ENCODE measurements around the gene ADGRE1. TPM values are rescaled to one million over a fixed set of nuclear protein-coding genes. Genes with fewer than 3 reads are reported as not detected.

The ADGRE1 gene
- polyA plus RNA-seq, 4 donors, result 0.12 to 1.9 (median 0.38) TPM

- H3K36me3 ChIP-seq (ENCODE audit: control insufficient read depth in 3 of 3, insufficient read depth in 2 of 3, low read depth in 1 of 3, low read length in 3 of 3), result no peaks in the 10 kb centered on the region
- no peaks in the 10 kb centered on the region for H3K4me1 ChIP-seq (ENCODE audit: control insufficient read depth in 3 of 3, insufficient read depth in 2 of 3, low read depth in 1 of 3, low read length in 2 of 3)
- H3K9me3 ChIP-seq (ENCODE audit: control insufficient read depth in 2 of 2, insufficient read depth in 1 of 2, low read depth in 1 of 2, low read length in 1 of 2), result no peaks in the 10 kb centered on the region
- no peak for DNase-seq
- FAIRE-seq, result no peak
- H3K27me3 ChIP-seq (ENCODE audit: control insufficient read depth in 3 of 3, insufficient read depth in 3 of 3, low read length in 3 of 3), result no peaks in the 10 kb centered on the region
- WGBS, 3 donors, result 91 to 93% (median 92%) methylated on average over 2 of the region's 2 CpGs
- no peak overlapping the region for H3K4me3 ChIP-seq (ENCODE audit: low read depth in 1 of 3, low read length in 3 of 3)
- no peak overlapping the region for H3K27ac ChIP-seq (ENCODE audit: low read depth in 1 of 3, low read length in 2 of 3)
Observed at GRCh38 chr19:6948884-6949283, 61.5 kb downstream of the ADGRE1 start.

- DNase-seq (no peak), FAIRE-seq (no peak)
- Histone ChIP-seq H3K4me1 (ENCODE audit: control insufficient read depth in 3 of 3, insufficient read depth in 2 of 3, low read depth in 1 of 3, low read length in 2 of 3) (no peaks in the 10 kb centered on the region), H3K9me3 (ENCODE audit: control insufficient read depth in 2 of 2, insufficient read depth in 1 of 2, low read depth in 1 of 2, low read length in 1 of 2) (no peaks in the 10 kb centered on the region), H3K27me3 (ENCODE audit: control insufficient read depth in 3 of 3, insufficient read depth in 3 of 3, low read length in 3 of 3) (no peaks in the 10 kb centered on the region), H3K4me3 (ENCODE audit: low read depth in 1 of 3, low read length in 3 of 3) (no peak overlapping the region), H3K36me3 (ENCODE audit: control insufficient read depth in 3 of 3, insufficient read depth in 2 of 3, low read depth in 1 of 3, low read length in 3 of 3) (no peaks in the 10 kb centered on the region), H3K27ac (ENCODE audit: low read depth in 1 of 3, low read length in 2 of 3) (no peak overlapping the region)
- 80 to 86% (median 82%) methylated on average over 9 of the region's 9 CpGs for WGBS, 3 donors
Observed at GRCh38 chr19:6952956-6953355, 65.6 kb downstream of the ADGRE1 start.

GRCh38 chr19:6955082-6955481, 67.7 kb downstream of the ADGRE1 start:
- Histone ChIP-seq H3K27ac (ENCODE audit: low read depth in 1 of 3, low read length in 2 of 3) (no peak overlapping the region), H3K36me3 (ENCODE audit: control insufficient read depth in 3 of 3, insufficient read depth in 2 of 3, low read depth in 1 of 3, low read length in 3 of 3) (no peaks in the 10 kb centered on the region), H3K4me1 (ENCODE audit: control insufficient read depth in 3 of 3, insufficient read depth in 2 of 3, low read depth in 1 of 3, low read length in 2 of 3) (no peaks in the 10 kb centered on the region), H3K9me3 (ENCODE audit: control insufficient read depth in 2 of 2, insufficient read depth in 1 of 2, low read depth in 1 of 2, low read length in 1 of 2) (no peaks in the 10 kb centered on the region), H3K4me3 (ENCODE audit: low read depth in 1 of 3, low read length in 3 of 3) (no peak overlapping the region), H3K27me3 (ENCODE audit: control insufficient read depth in 3 of 3, insufficient read depth in 3 of 3, low read length in 3 of 3) (no peaks in the 10 kb centered on the region)
- WGBS, 3 donors, result 92 to 94% (median 92%) methylated on average over 3 of the region's 3 CpGs
- FAIRE-seq (no peak), DNase-seq (no peak)

- 72 to 84% (median 79%) methylated on average over 1 of the region's 1 CpG for WGBS, 3 donors
Observed at GRCh38 chr19:6956573-6956972, 69.2 kb downstream of the ADGRE1 start.

GRCh38 chr19:6958791-6959190, 71.4 kb downstream of the ADGRE1 start:
- H3K36me3 ChIP-seq (ENCODE audit: control insufficient read depth in 3 of 3, insufficient read depth in 2 of 3, low read depth in 1 of 3, low read length in 3 of 3), result no peaks in the 10 kb centered on the region
- no peaks in the 10 kb centered on the region for H3K4me1 ChIP-seq (ENCODE audit: control insufficient read depth in 3 of 3, insufficient read depth in 2 of 3, low read depth in 1 of 3, low read length in 2 of 3)
- WGBS, 3 donors, result 55 to 79% (median 76%) methylated on average over 3 of the region's 3 CpGs
- no peak for DNase-seq
- H3K4me3 ChIP-seq (ENCODE audit: low read depth in 1 of 3, low read length in 3 of 3), result no peak overlapping the region
- no peaks in the 10 kb centered on the region for H3K27me3 ChIP-seq (ENCODE audit: control insufficient read depth in 3 of 3, insufficient read depth in 3 of 3, low read length in 3 of 3)
- FAIRE-seq, result no peak
- no peaks in the 10 kb centered on the region for H3K9me3 ChIP-seq (ENCODE audit: control insufficient read depth in 2 of 2, insufficient read depth in 1 of 2, low read depth in 1 of 2, low read length in 1 of 2)
- no peak overlapping the region for H3K27ac ChIP-seq (ENCODE audit: low read depth in 1 of 3, low read length in 2 of 3)

More at GRCh38 chr19:6956573-6956972, 69.2 kb downstream of the ADGRE1 start:
- Histone ChIP-seq H3K4me3 (ENCODE audit: low read depth in 1 of 3, low read length in 3 of 3) (no peak overlapping the region), H3K36me3 (ENCODE audit: control insufficient read depth in 3 of 3, insufficient read depth in 2 of 3, low read depth in 1 of 3, low read length in 3 of 3) (no peaks in the 10 kb centered on the region), H3K9me3 (ENCODE audit: control insufficient read depth in 2 of 2, insufficient read depth in 1 of 2, low read depth in 1 of 2, low read length in 1 of 2) (no peaks in the 10 kb centered on the region), H3K27me3 (ENCODE audit: control insufficient read depth in 3 of 3, insufficient read depth in 3 of 3, low read length in 3 of 3) (no peaks in the 10 kb centered on the region), H3K4me1 (ENCODE audit: control insufficient read depth in 3 of 3, insufficient read depth in 2 of 3, low read depth in 1 of 3, low read length in 2 of 3) (no peaks in the 10 kb centered on the region), H3K27ac (ENCODE audit: low read depth in 1 of 3, low read length in 2 of 3) (no peak overlapping the region)
- DNase-seq (no peak), FAIRE-seq (no peak)

GRCh38 chr19:6963244-6963852, 76.0 kb downstream of the ADGRE1 start:
- WGBS, 3 donors, result 71 to 73% (median 71%) methylated on average over 6 of the region's 6 CpGs
- Histone ChIP-seq H3K4me1 (ENCODE audit: control insufficient read depth in 3 of 3, insufficient read depth in 2 of 3, low read depth in 1 of 3, low read length in 2 of 3) (no peaks in the 10 kb centered on the region), H3K9me3 (ENCODE audit: control insufficient read depth in 2 of 2, insufficient read depth in 1 of 2, low read depth in 1 of 2, low read length in 1 of 2) (no peaks in the 10 kb centered on the region), H3K27ac (ENCODE audit: low read depth in 1 of 3, low read length in 2 of 3) (no peak overlapping the region), H3K27me3 (ENCODE audit: control insufficient read depth in 3 of 3, insufficient read depth in 3 of 3, low read length in 3 of 3) (no peaks in the 10 kb centered on the region), H3K36me3 (ENCODE audit: control insufficient read depth in 3 of 3, insufficient read depth in 2 of 3, low read depth in 1 of 3, low read length in 3 of 3) (no peaks in the 10 kb centered on the region), H3K4me3 (ENCODE audit: low read depth in 1 of 3, low read length in 3 of 3) (no peak overlapping the region)
- DNase-seq (no peak), FAIRE-seq (no peak)

- FAIRE-seq (no peak), DNase-seq (no peak)
- Histone ChIP-seq H3K27me3 (ENCODE audit: control insufficient read depth in 3 of 3, insufficient read depth in 3 of 3, low read length in 3 of 3) (no peaks in the 10 kb centered on the region), H3K4me1 (ENCODE audit: control insufficient read depth in 3 of 3, insufficient read depth in 2 of 3, low read depth in 1 of 3, low read length in 2 of 3) (no peaks in the 10 kb centered on the region), H3K36me3 (ENCODE audit: control insufficient read depth in 3 of 3, insufficient read depth in 2 of 3, low read depth in 1 of 3, low read length in 3 of 3) (no peaks in the 10 kb centered on the region), H3K27ac (ENCODE audit: low read depth in 1 of 3, low read length in 2 of 3) (no peak overlapping the region), H3K4me3 (ENCODE audit: low read depth in 1 of 3, low read length in 3 of 3) (no peak overlapping the region), H3K9me3 (ENCODE audit: control insufficient read depth in 2 of 2, insufficient read depth in 1 of 2, low read depth in 1 of 2, low read length in 1 of 2) (no peaks in the 10 kb centered on the region)
- WGBS, 3 donors, result 44 to 51% (median 49%) methylated on average over 4 of the region's 4 CpGs
Observed at GRCh38 chr19:6963937-6964336, 76.6 kb downstream of the ADGRE1 start.

GRCh38 chr19:6967967-6968366, 80.6 kb downstream of the ADGRE1 start:
- no peaks in the 10 kb centered on the region for H3K4me1 ChIP-seq (ENCODE audit: control insufficient read depth in 3 of 3, insufficient read depth in 2 of 3, low read depth in 1 of 3, low read length in 2 of 3)
- H3K36me3 ChIP-seq (ENCODE audit: control insufficient read depth in 3 of 3, insufficient read depth in 2 of 3, low read depth in 1 of 3, low read length in 3 of 3), result no peaks in the 10 kb centered on the region
- WGBS, 3 donors, result 62 to 80% (median 73%) methylated on average over 4 of the region's 4 CpGs
- no peaks in the 10 kb centered on the region for H3K9me3 ChIP-seq (ENCODE audit: control insufficient read depth in 2 of 2, insufficient read depth in 1 of 2, low read depth in 1 of 2, low read length in 1 of 2)
- H3K4me3 ChIP-seq (ENCODE audit: low read depth in 1 of 3, low read length in 3 of 3), result no peak overlapping the region
- no peak overlapping the region for H3K27ac ChIP-seq (ENCODE audit: low read depth in 1 of 3, low read length in 2 of 3)
- H3K27me3 ChIP-seq (ENCODE audit: control insufficient read depth in 3 of 3, insufficient read depth in 3 of 3, low read length in 3 of 3), result no peaks in the 10 kb centered on the region
- FAIRE-seq (no peak), DNase-seq (no peak)

GRCh38 chr19:6969490-6969889, 82.1 kb downstream of the ADGRE1 start:
- Histone ChIP-seq H3K36me3 (ENCODE audit: control insufficient read depth in 3 of 3, insufficient read depth in 2 of 3, low read depth in 1 of 3, low read length in 3 of 3) (no peaks in the 10 kb centered on the region), H3K27me3 (ENCODE audit: control insufficient read depth in 3 of 3, insufficient read depth in 3 of 3, low read length in 3 of 3) (no peaks in the 10 kb centered on the region), H3K4me3 (ENCODE audit: low read depth in 1 of 3, low read length in 3 of 3) (no peak overlapping the region), H3K9me3 (ENCODE audit: control insufficient read depth in 2 of 2, insufficient read depth in 1 of 2, low read depth in 1 of 2, low read length in 1 of 2) (no peaks in the 10 kb centered on the region), H3K27ac (ENCODE audit: low read depth in 1 of 3, low read length in 2 of 3) (no peak overlapping the region), H3K4me1 (ENCODE audit: control insufficient read depth in 3 of 3, insufficient read depth in 2 of 3, low read depth in 1 of 3, low read length in 2 of 3) (no peaks in the 10 kb centered on the region)
- no peak for DNase-seq
- 75 to 84% (median 75%) methylated on average over 2 of the region's 2 CpGs for WGBS, 3 donors
- no peak for FAIRE-seq
